Endothelial cell (in vitro differentiated cells): ENCODE measurements around the gene SLC45A2. TPM values are rescaled to one million over a fixed set of nuclear protein-coding genes. Genes with fewer than 3 reads are reported as not detected.

Experiments
- DNase-seq: peaks from one replicate; pipeline ENCODE4 v3.0.0; 2021; ENCODE audit warnings: low spot score
- H3K27ac Mint-ChIP-seq: one replicate; pipeline ENCODE4 v1.8.0; 2021; ENCODE audit warnings: mixed read lengths, inconsistent platforms; ENCODE audit not compliant: unreplicated experiment
- H3K27me3 Mint-ChIP-seq: one replicate; pipeline ENCODE4 v1.8.0; 2021; ENCODE audit warnings: mild to moderate bottlenecking, moderate library complexity, mixed read lengths, inconsistent platforms; ENCODE audit not compliant: unreplicated experiment
- H3K36me3 Mint-ChIP-seq: one replicate; pipeline ENCODE4 v1.8.0; 2021; ENCODE audit warnings: mild to moderate bottlenecking, low read depth, mixed read lengths, inconsistent platforms; ENCODE audit not compliant: unreplicated experiment
- H3K4me1 Mint-ChIP-seq: one replicate; pipeline ENCODE4 v1.8.0; 2021; ENCODE audit warnings: mild to moderate bottlenecking, mixed read lengths, inconsistent platforms; ENCODE audit not compliant: unreplicated experiment
- H3K4me3 Mint-ChIP-seq: one replicate; pipeline ENCODE4 v1.8.0; 2021; ENCODE audit warnings: mild to moderate bottlenecking, mixed read lengths, inconsistent platforms; ENCODE audit not compliant: unreplicated experiment
- H3K9me3 Mint-ChIP-seq: one replicate; pipeline ENCODE4 v1.8.0; 2021; ENCODE audit warnings: mixed read lengths, inconsistent platforms; ENCODE audit not compliant: unreplicated experiment
- CTCF ChIP-seq: fragments of 200-600 bp; sonication (generic); IDR thresholded peaks from one replicate; pipeline ENCODE4 v1.5.0; 2021; ENCODE audit warnings: antibody characterized with exemption; ENCODE audit not compliant: unreplicated experiment
- total RNA-seq: library from RNA; stranded (reverse); fragmentation: NEBNext Ultra II Directional; extraction: Animal tissue kit (Norgen Biotek cat#: 25700); gene quantifications from one replicate; pipeline ENCODE4 v1.2.1, GENCODE V29; 2021; ENCODE audit not compliant: unreplicated experiment

The SLC45A2 gene
- total RNA-seq, 1 donor from 2014 or later, result 0.15 TPM

- Mint-ChIP-seq H3K9me3 (no peaks in the 10 kb centered on the region), H3K4me1 (peaks cover 4% of the 10 kb centered on the region), H3K4me3 (no peak overlapping the region), H3K36me3 (peaks cover 4% of the 10 kb centered on the region), H3K27me3 (peaks cover 8% of the 10 kb centered on the region), H3K27ac (no peak overlapping the region)
- no peak for DNase-seq
- TF ChIP-seq CTCF, result no peak
Measured at GRCh38 chr5:33931136-33931535, 53.4 kb downstream of the SLC45A2 start.

DNA sequence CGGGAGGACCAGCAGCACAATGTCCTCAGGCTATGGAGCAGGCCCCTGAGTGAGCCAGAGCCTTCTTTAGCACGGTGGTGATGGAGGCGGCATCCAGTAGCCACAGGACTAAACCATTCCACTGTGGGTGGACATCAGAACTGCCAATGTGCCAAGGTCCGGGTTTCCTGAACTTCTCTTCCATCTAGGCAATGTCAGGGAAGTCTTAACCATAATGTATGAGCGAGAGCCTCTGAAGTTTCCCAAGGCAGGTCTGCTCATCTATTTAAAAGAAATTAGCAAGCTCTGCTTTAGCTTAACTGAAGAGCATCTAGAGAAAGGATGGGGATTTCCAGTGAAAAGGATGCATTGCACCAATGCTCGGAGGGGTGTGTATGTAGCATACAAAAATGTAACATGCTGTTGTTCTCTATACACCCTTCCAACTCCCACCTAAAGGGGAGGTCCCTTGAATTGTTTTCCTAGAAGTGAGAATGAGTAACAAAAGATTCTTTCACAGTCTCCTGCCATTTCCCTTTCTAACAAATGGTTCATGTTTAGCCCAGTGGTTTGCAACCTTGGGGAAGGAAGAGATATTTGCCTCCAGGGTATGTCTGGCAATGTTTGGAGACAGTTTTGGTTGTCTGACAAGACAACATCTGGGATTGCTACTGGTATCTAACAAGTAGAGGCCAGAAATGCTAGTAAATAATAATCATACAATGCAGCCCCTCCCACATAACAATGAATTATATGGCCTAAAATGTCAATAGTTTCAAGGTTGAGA is 54.4 kb downstream of the SLC45A2 start:
- H3K4me1 Mint-ChIP-seq, result no peaks in the 10 kb centered on the region
- H3K36me3 Mint-ChIP-seq, result no peaks in the 10 kb centered on the region
- no peak for DNase-seq
- no peaks in the 10 kb centered on the region for H3K9me3 Mint-ChIP-seq
- H3K27ac Mint-ChIP-seq, result no peak overlapping the region
- H3K27me3 Mint-ChIP-seq, result peaks cover 3% of the 10 kb centered on the region
- no peak for TF ChIP-seq CTCF
- H3K4me3 Mint-ChIP-seq, result no peak overlapping the region

- Mint-ChIP-seq H3K27me3 (no peaks in the 10 kb centered on the region), H3K4me1 (no peaks in the 10 kb centered on the region), H3K36me3 (no peaks in the 10 kb centered on the region), H3K4me3 (no peak overlapping the region), H3K9me3 (no peaks in the 10 kb centered on the region), H3K27ac (no peak overlapping the region)
- TF ChIP-seq CTCF, result no peak
- no peak for DNase-seq
Measured at GRCh38 chr5:33928283-33928682, 56.2 kb downstream of the SLC45A2 start.

DNA sequence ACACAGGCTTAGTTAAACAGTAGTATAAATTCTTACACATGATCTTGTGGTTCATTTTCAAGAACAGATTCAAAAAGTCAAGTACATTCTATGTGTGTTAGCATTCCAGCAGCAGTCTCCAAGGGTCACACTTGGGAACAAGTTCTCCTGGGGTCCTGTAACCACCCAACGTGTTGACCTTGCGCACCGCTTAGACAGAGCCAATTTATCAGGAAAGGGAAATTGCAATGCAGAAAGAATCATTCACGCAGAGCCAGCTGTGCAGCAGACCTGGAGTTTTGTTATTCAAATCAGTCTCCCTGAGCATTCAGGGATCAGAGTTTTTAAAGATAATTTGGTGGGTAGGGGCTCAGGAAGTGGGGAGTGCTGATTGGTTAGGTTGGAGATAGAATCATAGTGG is 56.8 kb downstream of the SLC45A2 start:
- TF ChIP-seq CTCF, result no peak
- DNase-seq, result no peak
- no peaks in the 10 kb centered on the region for H3K36me3 Mint-ChIP-seq
- H3K9me3 Mint-ChIP-seq, result no peaks in the 10 kb centered on the region
- H3K27ac Mint-ChIP-seq, result no peak overlapping the region
- no peak overlapping the region for H3K4me3 Mint-ChIP-seq
- no peaks in the 10 kb centered on the region for H3K4me1 Mint-ChIP-seq
- no peaks in the 10 kb centered on the region for H3K27me3 Mint-ChIP-seq

- DNase-seq, result no peak
- Mint-ChIP-seq H3K27ac (no peak overlapping the region), H3K36me3 (no peaks in the 10 kb centered on the region), H3K27me3 (peaks cover 3% of the 10 kb centered on the region), H3K9me3 (no peaks in the 10 kb centered on the region), H3K4me3 (no peak overlapping the region), H3K4me1 (no peaks in the 10 kb centered on the region)
- TF ChIP-seq CTCF, result no peak
Measured at GRCh38 chr5:33925278-33925677, 59.2 kb downstream of the SLC45A2 start.
